SK-N-SH (cell line): ENCODE results near the gene ITGB6. TPM values are rescaled to one million over a fixed set of nuclear protein-coding genes. Genes with fewer than 3 reads are reported as not detected.

Experiments
- CTCF ChIA-PET: fragments of 300-600, 350-600 bp; formaldehyde crosslinking; extraction: SDS; loops from one replicate; lab custom pipeline; 2021; lab: Yijun Ruan, JAX
- POLR2A ChIA-PET: fragments of 350-600 bp; sonication (Branson Sonifier 250); formaldehyde crosslinking; extraction: SDS; loops from one replicate; lab custom pipeline; 2020; ENCODE audit warnings: antibody characterized with exemption, inconsistent platforms; lab: Yijun Ruan, JAX
- DNase-seq: peaks from one replicate; pipeline ENCODE4 v3.0.0; 2012
- H2AFZ ChIP-seq: fragments of 200-600 bp; sonication (generic); 2 replicates; pipeline ENCODE4 v1.8.1; 2016; ENCODE audit warnings: antibody characterized with exemption, mild to moderate bottlenecking, low read depth
- H3F3A ChIP-seq: fragments of 200-600 bp; sonication (generic); replicated peaks from 2 replicates; pipeline ENCODE3; 2016; ENCODE audit warnings: antibody characterized with exemption, mild to moderate bottlenecking; ENCODE audit not compliant: insufficient read depth
- H3K27ac ChIP-seq, 2 experiments: fragments of 200-500 bp in 1 of 2; fragments of 200-600 bp in 1 of 2; sonication (Bioruptor generic) in 1 of 2; sonication (generic), shearing (Covaris generic) in 1 of 2; 2 replicates each; pipeline versions ENCODE4 v1.5.1 to v1.6.1; 2014 to 2016; ENCODE audit warnings: low read depth in 2 of 2, inconsistent platforms in 1 of 2, low read length in 1 of 2, mild to moderate bottlenecking in 1 of 2, mixed read lengths in 1 of 2
- H3K27me3 ChIP-seq: fragments of 200-600 bp; sonication (generic), shearing (Covaris generic); 2 replicates; pipeline ENCODE4 v1.6.1; 2016; ENCODE audit warnings: mixed run types; ENCODE audit not compliant: insufficient read depth
- H3K36me3 ChIP-seq, 2 experiments: fragments of 200-500 bp in 1 of 2; fragments of 200-600 bp in 1 of 2; sonication (Bioruptor generic) in 1 of 2; sonication (generic) in 1 of 2; replicated peaks in 1 of 2; 2 replicates each; pipeline versions ENCODE3 to v1.5.1; 2014 to 2016; ENCODE audit warnings: low read length in 1 of 2, mild to moderate bottlenecking in 1 of 2; ENCODE audit not compliant: insufficient read depth in 2 of 2, control insufficient read depth in 1 of 2
- H3K4me1 ChIP-seq, 2 experiments: fragments of 200-500 bp in 1 of 2; fragments of 200-600 bp in 1 of 2; sonication (Bioruptor generic) in 1 of 2; sonication (generic), shearing (Covaris generic) in 1 of 2; 2 replicates each; pipeline versions ENCODE4 v1.5.1 to v1.6.1; 2014 to 2016; ENCODE audit warnings: low read depth in 1 of 2, low read length in 1 of 2, mixed run types in 1 of 2; ENCODE audit not compliant: insufficient read depth in 2 of 2, control insufficient read depth in 1 of 2
- H3K4me2 ChIP-seq: fragments of 200-600 bp; sonication (generic), shearing (Covaris generic); 2 replicates; pipeline ENCODE4 v1.6.1; 2017; ENCODE audit warnings: mixed run types
- H3K4me3 ChIP-seq, 2 experiments: fragments of 200-500 bp in 1 of 2; fragments of 200-600 bp in 1 of 2; sonication (Bioruptor generic) in 1 of 2; sonication (generic), shearing (Covaris generic) in 1 of 2; 2 replicates each; pipeline versions ENCODE4 v1.5.1 to v1.8.1; 2014 to 2016; ENCODE audit warnings: low read depth in 2 of 2, inconsistent platforms in 1 of 2, low read length in 1 of 2, mild to moderate bottlenecking in 1 of 2, mixed read lengths in 1 of 2, moderate library complexity in 1 of 2
- H3K79me2 ChIP-seq: fragments of 200-600 bp; sonication (generic); 2 replicates; pipeline ENCODE4 v1.8.1; 2017; ENCODE audit warnings: mild to moderate bottlenecking; ENCODE audit not compliant: insufficient read depth
- H3K9ac ChIP-seq: fragments of 200-600 bp; sonication (generic); 2 replicates; pipeline ENCODE4 v1.6.1; 2017; ENCODE audit warnings: mixed run types
- H3K9me2 ChIP-seq: fragments of 200-600 bp; sonication (generic); 2 replicates; pipeline ENCODE4 v1.6.1; 2017; ENCODE audit warnings: mixed run types
- H3K9me3 ChIP-seq: fragments of 200-600 bp; sonication (generic); 2 replicates; pipeline ENCODE4 v1.6.1; 2017; ENCODE audit warnings: mixed run types, mild to moderate bottlenecking, moderate library complexity
- H4K20me1 ChIP-seq: fragments of 200-600 bp; sonication (generic); 2 replicates; pipeline ENCODE4 v1.6.1; 2017; ENCODE audit warnings: mild to moderate bottlenecking, mixed run types; ENCODE audit not compliant: insufficient read depth
- CHD2 ChIP-seq: fragments of 150-350 bp; IDR thresholded peaks from 2 replicates; pipeline ENCODE4 v1.6.1; 2018; ENCODE audit warnings: low read length; ENCODE audit not compliant: partially characterized antibody
- EP300 ChIP-seq, 2 experiments: IDR thresholded peaks; 2 replicates each; pipeline versions ENCODE4 v1.4.0 to v1.6.1; 2012; ENCODE audit warnings: borderline replicate concordance in 1 of 2, low read depth in 1 of 2, low read length in 1 of 2
- FOXM1 ChIP-seq: IDR thresholded peaks from 2 replicates; pipeline ENCODE4 v1.4.0; 2012; ENCODE audit warnings: low read depth, mild to moderate bottlenecking
- MXI1 ChIP-seq: IDR thresholded peaks from 2 replicates; pipeline ENCODE4 v1.6.1; 2012; ENCODE audit warnings: mild to moderate bottlenecking, low read depth, low read length, improper control_type of control experiment
- NFIC ChIP-seq: IDR thresholded peaks from 2 replicates; pipeline ENCODE4 v1.4.0; 2012; ENCODE audit warnings: borderline replicate concordance
- POLR2AphosphoS5 ChIP-seq: IDR thresholded peaks from 2 replicates; pipeline ENCODE4 v1.6.1; 2012; ENCODE audit warnings: low read depth, low read length
- RXRA ChIP-seq: IDR thresholded peaks from 2 replicates; pipeline ENCODE4 v1.4.0; 2012; ENCODE audit warnings: low read depth, mild to moderate bottlenecking, borderline replicate concordance
- SIN3A ChIP-seq: IDR thresholded peaks from 2 replicates; pipeline ENCODE4 v1.6.1; 2012; ENCODE audit warnings: low read depth, mild to moderate bottlenecking, low read length, moderate library complexity, borderline replicate concordance
- TAF1 ChIP-seq: IDR thresholded peaks from 2 replicates; pipeline ENCODE4 v1.6.1; 2012; ENCODE audit warnings: low read depth, mild to moderate bottlenecking, low read length, moderate library complexity, borderline replicate concordance
- TCF12 ChIP-seq: IDR thresholded peaks from 2 replicates; pipeline ENCODE4 v1.4.0; 2012
- WGBS: methylation state at CpG from one replicate; pipeline ENCODE4 v1.1.6; 2017; ENCODE audit warnings: low lambda C conversion rate; 5-methylcytosine and 5-hydroxymethylcytosine counted together
- polyA plus RNA-seq, 3 experiments: library from polyadenylated mRNA; depleted of rRNA; stranded (reverse); fragments of >200 nt; gene quantifications; 2 replicates each; pipeline ENCODE4 v1.2.3, GENCODE V29; 2012
- TF ChIP-seq, protein P1 (sequence below): IDR thresholded peaks from 2 replicates; pipeline ENCODE4; 2012
- TF ChIP-seq, protein P2 (sequence below): fragments of 150-350 bp; IDR thresholded peaks from 2 replicates; pipeline ENCODE4 v1.6.1; 2017; ENCODE audit warnings: antibody characterized with exemption, low read length, low read depth, borderline replicate concordance
- TF ChIP-seq, protein P3 (sequence below): IDR thresholded peaks from 2 replicates; pipeline ENCODE4 v1.4.0; 2012; ENCODE audit warnings: low read depth, borderline replicate concordance
- TF ChIP-seq, protein P4 (sequence below): IDR thresholded peaks from 2 replicates; pipeline ENCODE4 v1.6.1; 2012; ENCODE audit warnings: mild to moderate bottlenecking, low read depth, low read length, moderate library complexity
- TF ChIP-seq, protein P5 (sequence below): fragments of 200-600 bp; sonication (generic); IDR thresholded peaks from 2 replicates; pipeline ENCODE4 v1.6.1; 2017; ENCODE audit warnings: antibody characterized with exemption, mild to moderate bottlenecking, moderate library complexity
- TF ChIP-seq, protein P6 (sequence below): IDR thresholded peaks from 2 replicates; pipeline ENCODE4 v1.4.0; 2012; ENCODE audit warnings: low read depth, borderline replicate concordance

The ITGB6 gene
- polyA plus RNA-seq, 1 of the 3 experiments (the other 2 are of a cell fraction), result 0.10 TPM

DNA sequence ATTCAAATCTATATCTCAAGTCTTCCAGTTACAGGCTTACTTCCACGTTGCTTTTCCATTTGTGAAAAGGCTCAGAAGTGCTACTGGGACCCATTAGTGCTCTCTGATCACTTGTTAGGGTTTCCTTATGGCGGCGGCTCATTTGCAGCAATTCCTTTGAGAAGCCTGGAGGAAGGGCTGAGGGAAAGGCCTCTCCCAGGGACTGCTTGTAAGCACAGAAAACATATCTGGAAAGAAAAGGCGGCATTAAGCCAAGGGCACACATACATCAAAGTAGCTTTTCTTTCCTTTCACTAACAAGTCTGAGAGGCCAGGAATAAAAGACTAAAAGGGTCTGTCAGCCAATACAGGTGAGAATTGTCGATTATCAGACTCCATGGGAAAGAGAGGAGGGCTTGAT lies 39.4 kb upstream of the ITGB6 start:
- H2AFZ ChIP-seq, result no peak overlapping the region
- H3K27ac ChIP-seq, result no peak overlapping the region
- POLR2A ChIA-PET, result interaction anchor here (0.7 kb wide), 1 partner anchor 757 kb away, joined by 3 read pairs; no protein-coding TSS in a partner anchor
- CTCF ChIA-PET, result interaction anchor here (0.6 to 1.9 kb wide), 4 partner anchors 12 to 755 kb away, joined by 3 to 6 read pairs (median 4); no protein-coding TSS in a partner anchor
- no peak overlapping the region for H3K4me3 ChIP-seq
- H3K27me3 ChIP-seq, result no peaks in the 10 kb centered on the region
- peaks cover 19 to 24% of the 10 kb centered on the region in 2 experiments; a peak in 3 of 4 replicates for H3K4me1 ChIP-seq
- H3F3A ChIP-seq, result peaks cover 19% of the 10 kb centered on the region
- no peaks in the 10 kb centered on the region for H3K9me3 ChIP-seq
- no peaks in the 10 kb centered on the region for H4K20me1 ChIP-seq
- no peaks in the 10 kb centered on the region for H3K79me2 ChIP-seq
- TF ChIP-seq, protein P1, sequence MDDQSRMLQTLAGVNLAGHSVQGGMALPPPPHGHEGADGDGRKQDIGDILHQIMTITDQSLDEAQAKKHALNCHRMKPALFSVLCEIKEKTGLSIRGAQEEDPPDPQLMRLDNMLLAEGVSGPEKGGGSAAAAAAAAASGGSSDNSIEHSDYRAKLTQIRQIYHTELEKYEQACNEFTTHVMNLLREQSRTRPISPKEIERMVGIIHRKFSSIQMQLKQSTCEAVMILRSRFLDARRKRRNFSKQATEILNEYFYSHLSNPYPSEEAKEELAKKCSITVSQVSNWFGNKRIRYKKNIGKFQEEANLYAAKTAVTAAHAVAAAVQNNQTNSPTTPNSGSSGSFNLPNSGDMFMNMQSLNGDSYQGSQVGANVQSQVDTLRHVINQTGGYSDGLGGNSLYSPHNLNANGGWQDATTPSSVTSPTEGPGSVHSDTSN, result no peak
- TF ChIP-seq CHD2 (no peak), TAF1 (no peak), EP300 (IDR thresholded peaks at IDR 0.05; ENCODE audit: borderline replicate concordance in 1 of 2, low read depth in 1 of 2, low read length in 1 of 2) (no peak), POLR2AphosphoS5 (no peak), MXI1 (no peak), TCF12 (no peak), RXRA (no peak), SIN3A (no peak), NFIC (no peak), FOXM1 (no peak)
- TF ChIP-seq, protein P2, sequence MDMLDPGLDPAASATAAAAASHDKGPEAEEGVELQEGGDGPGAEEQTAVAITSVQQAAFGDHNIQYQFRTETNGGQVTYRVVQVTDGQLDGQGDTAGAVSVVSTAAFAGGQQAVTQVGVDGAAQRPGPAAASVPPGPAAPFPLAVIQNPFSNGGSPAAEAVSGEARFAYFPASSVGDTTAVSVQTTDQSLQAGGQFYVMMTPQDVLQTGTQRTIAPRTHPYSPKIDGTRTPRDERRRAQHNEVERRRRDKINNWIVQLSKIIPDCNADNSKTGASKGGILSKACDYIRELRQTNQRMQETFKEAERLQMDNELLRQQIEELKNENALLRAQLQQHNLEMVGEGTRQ, result no peak
- TF ChIP-seq, protein P3, sequence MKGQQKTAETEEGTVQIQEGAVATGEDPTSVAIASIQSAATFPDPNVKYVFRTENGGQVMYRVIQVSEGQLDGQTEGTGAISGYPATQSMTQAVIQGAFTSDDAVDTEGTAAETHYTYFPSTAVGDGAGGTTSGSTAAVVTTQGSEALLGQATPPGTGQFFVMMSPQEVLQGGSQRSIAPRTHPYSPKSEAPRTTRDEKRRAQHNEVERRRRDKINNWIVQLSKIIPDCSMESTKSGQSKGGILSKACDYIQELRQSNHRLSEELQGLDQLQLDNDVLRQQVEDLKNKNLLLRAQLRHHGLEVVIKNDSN, result no peak
- TF ChIP-seq, protein P4, sequence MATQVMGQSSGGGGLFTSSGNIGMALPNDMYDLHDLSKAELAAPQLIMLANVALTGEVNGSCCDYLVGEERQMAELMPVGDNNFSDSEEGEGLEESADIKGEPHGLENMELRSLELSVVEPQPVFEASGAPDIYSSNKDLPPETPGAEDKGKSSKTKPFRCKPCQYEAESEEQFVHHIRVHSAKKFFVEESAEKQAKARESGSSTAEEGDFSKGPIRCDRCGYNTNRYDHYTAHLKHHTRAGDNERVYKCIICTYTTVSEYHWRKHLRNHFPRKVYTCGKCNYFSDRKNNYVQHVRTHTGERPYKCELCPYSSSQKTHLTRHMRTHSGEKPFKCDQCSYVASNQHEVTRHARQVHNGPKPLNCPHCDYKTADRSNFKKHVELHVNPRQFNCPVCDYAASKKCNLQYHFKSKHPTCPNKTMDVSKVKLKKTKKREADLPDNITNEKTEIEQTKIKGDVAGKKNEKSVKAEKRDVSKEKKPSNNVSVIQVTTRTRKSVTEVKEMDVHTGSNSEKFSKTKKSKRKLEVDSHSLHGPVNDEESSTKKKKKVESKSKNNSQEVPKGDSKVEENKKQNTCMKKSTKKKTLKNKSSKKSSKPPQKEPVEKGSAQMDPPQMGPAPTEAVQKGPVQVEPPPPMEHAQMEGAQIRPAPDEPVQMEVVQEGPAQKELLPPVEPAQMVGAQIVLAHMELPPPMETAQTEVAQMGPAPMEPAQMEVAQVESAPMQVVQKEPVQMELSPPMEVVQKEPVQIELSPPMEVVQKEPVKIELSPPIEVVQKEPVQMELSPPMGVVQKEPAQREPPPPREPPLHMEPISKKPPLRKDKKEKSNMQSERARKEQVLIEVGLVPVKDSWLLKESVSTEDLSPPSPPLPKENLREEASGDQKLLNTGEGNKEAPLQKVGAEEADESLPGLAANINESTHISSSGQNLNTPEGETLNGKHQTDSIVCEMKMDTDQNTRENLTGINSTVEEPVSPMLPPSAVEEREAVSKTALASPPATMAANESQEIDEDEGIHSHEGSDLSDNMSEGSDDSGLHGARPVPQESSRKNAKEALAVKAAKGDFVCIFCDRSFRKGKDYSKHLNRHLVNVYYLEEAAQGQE, result no peak
- TF ChIP-seq, protein P5, sequence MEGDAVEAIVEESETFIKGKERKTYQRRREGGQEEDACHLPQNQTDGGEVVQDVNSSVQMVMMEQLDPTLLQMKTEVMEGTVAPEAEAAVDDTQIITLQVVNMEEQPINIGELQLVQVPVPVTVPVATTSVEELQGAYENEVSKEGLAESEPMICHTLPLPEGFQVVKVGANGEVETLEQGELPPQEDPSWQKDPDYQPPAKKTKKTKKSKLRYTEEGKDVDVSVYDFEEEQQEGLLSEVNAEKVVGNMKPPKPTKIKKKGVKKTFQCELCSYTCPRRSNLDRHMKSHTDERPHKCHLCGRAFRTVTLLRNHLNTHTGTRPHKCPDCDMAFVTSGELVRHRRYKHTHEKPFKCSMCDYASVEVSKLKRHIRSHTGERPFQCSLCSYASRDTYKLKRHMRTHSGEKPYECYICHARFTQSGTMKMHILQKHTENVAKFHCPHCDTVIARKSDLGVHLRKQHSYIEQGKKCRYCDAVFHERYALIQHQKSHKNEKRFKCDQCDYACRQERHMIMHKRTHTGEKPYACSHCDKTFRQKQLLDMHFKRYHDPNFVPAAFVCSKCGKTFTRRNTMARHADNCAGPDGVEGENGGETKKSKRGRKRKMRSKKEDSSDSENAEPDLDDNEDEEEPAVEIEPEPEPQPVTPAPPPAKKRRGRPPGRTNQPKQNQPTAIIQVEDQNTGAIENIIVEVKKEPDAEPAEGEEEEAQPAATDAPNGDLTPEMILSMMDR, result no peak
- TF ChIP-seq, protein P6, sequence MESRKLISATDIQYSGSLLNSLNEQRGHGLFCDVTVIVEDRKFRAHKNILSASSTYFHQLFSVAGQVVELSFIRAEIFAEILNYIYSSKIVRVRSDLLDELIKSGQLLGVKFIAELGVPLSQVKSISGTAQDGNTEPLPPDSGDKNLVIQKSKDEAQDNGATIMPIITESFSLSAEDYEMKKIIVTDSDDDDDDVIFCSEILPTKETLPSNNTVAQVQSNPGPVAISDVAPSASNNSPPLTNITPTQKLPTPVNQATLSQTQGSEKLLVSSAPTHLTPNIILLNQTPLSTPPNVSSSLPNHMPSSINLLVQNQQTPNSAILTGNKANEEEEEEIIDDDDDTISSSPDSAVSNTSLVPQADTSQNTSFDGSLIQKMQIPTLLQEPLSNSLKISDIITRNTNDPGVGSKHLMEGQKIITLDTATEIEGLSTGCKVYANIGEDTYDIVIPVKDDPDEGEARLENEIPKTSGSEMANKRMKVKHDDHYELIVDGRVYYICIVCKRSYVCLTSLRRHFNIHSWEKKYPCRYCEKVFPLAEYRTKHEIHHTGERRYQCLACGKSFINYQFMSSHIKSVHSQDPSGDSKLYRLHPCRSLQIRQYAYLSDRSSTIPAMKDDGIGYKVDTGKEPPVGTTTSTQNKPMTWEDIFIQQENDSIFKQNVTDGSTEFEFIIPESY, result no peak
- TF ChIP-seq, all 33 proteins: peak for 0
- Histone ChIP-seq H3K9me2 (no peaks in the 10 kb centered on the region), H3K9ac (no peak overlapping the region), H3K4me2 (no peak overlapping the region), H3K36me3 (no peaks in the 10 kb centered on the region)
- 89% methylated on average over 5 of the region's 5 CpGs for WGBS
- no peak for DNase-seq
